A549 (cell line): ENCODE data around the gene COX11.

Experiments used
- CEBPB ChIP-seq, 2 experiments: fragments of >200 bp in 1 of 2; sonication (Bioruptor Twin) in 1 of 2; formaldehyde crosslinking in 1 of 2; IDR thresholded peaks; 2 replicates each; pipeline ENCODE4 v1.6.1; 2012 to 2016
- JUNB ChIP-seq: fragments of >200 bp; sonication (Bioruptor Twin); formaldehyde crosslinking; IDR thresholded peaks from 2 replicates; pipeline ENCODE4 v1.6.1; 2016
- KDM1A ChIP-seq: fragments of 200-600 bp; sonication (generic); IDR thresholded peaks from 2 replicates; pipeline ENCODE4 v1.6.1; 2016; ENCODE audit warnings: low read depth, mild to moderate bottlenecking
- POLR2A ChIP-seq: IDR thresholded peaks from 2 replicates; pipeline ENCODE4 v1.6.1; 2012; ENCODE audit warnings: mild to moderate bottlenecking, low read length
- RAD21 ChIP-seq, 2 experiments: fragments of >200 bp in 1 of 2; sonication (Bioruptor Twin) in 1 of 2; formaldehyde crosslinking in 1 of 2; IDR thresholded peaks in 1 of 2; conservative IDR thresholded peaks in 1 of 2; 2 replicates in 1 of 2; 3 replicates in 1 of 2; pipeline ENCODE4 v1.6.1; 2012 to 2018; ENCODE audit warnings: inconsistent platforms in 1 of 2
- RFX5 ChIP-seq: fragments of 450-650 bp; IDR thresholded peaks from 2 replicates; pipeline ENCODE4 v1.7.1; 2014; ENCODE audit warnings: antibody characterized with exemption, mild to moderate bottlenecking, moderate library complexity
- TF ChIP-seq, protein P1 (sequence below): fragments of >200 bp; sonication (Bioruptor Twin); formaldehyde crosslinking; IDR thresholded peaks from 3 replicates; pipeline ENCODE4 v1.5.1; 2016
- TF ChIP-seq, protein P2 (sequence below): fragments of 250-450 bp; sonication (Bioruptor Pico); IDR thresholded peaks from 2 replicates; pipeline ENCODE4 v1.5.0; 2021; ENCODE audit warnings: mild to moderate bottlenecking, moderate library complexity, borderline replicate concordance
- TF ChIP-seq, protein P3 (sequence below): IDR thresholded peaks from 2 replicates; pipeline ENCODE4 v1.6.1; 2012

DNA sequence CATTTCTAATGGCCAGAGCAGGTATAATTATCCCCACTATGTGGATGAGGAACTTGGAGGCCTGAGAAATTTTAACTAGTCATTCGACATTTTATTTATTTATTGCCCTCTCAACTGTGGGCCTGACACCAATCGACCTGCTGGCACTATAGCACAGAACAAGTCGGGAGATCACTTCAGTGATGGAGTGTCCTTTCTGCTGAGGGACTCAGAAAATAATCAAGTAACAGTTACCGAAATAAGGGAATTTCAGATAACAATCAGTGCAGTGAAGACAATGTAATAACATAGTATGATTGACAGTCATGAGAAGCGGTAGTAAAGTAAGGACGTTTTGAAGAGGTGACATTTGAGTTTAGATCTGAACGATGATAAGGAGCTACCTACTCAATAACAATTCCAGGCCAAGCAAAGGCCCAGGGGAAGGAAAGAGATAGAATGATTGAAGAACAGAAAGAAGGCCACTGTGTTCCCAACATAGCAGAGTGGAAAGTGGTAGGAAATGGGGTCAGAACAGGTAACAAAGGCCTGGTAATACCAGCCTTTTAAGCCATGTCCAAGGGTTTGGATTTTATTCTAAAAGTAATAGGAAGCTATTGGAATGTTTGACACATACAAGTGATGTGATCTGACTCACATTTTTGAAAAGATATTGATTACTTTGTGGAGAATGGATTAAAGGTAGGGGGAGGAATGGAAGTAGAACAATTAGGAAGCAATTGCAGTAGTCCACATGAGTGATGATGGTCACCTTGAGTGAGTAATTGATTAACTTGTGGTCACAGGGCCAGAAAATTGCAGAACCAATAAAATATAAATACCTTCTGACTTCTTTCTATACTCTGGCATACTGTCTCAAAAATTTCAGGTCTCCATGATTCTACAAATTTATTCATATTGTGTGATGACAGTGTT is 1.5 kb upstream of the COX11 start:
- no peak for TF ChIP-seq POLR2A
- no peak for TF ChIP-seq RAD21 (conservative IDR thresholded peaks at IDR 0.05 in 1 of 2, IDR thresholded peaks at IDR 0.05 in 1 of 2)
- TF ChIP-seq, protein P1, sequence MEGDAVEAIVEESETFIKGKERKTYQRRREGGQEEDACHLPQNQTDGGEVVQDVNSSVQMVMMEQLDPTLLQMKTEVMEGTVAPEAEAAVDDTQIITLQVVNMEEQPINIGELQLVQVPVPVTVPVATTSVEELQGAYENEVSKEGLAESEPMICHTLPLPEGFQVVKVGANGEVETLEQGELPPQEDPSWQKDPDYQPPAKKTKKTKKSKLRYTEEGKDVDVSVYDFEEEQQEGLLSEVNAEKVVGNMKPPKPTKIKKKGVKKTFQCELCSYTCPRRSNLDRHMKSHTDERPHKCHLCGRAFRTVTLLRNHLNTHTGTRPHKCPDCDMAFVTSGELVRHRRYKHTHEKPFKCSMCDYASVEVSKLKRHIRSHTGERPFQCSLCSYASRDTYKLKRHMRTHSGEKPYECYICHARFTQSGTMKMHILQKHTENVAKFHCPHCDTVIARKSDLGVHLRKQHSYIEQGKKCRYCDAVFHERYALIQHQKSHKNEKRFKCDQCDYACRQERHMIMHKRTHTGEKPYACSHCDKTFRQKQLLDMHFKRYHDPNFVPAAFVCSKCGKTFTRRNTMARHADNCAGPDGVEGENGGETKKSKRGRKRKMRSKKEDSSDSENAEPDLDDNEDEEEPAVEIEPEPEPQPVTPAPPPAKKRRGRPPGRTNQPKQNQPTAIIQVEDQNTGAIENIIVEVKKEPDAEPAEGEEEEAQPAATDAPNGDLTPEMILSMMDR, result no peak
- no peak for TF ChIP-seq JUNB
- TF ChIP-seq, protein P2, sequence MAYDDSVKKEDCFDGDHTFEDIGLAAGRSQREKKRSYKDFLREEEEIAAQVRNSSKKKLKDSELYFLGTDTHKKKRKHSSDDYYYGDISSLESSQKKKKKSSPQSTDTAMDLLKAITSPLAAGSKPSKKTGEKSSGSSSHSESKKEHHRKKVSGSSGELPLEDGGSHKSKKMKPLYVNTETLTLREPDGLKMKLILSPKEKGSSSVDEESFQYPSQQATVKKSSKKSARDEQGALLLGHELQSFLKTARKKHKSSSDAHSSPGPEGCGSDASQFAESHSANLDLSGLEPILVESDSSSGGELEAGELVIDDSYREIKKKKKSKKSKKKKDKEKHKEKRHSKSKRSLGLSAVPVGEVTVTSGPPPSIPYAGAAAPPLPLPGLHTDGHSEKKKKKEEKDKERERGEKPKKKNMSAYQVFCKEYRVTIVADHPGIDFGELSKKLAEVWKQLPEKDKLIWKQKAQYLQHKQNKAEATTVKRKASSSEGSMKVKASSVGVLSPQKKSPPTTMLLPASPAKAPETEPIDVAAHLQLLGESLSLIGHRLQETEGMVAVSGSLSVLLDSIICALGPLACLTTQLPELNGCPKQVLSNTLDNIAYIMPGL, result no peak
- TF ChIP-seq KDM1A, result no peak
- TF ChIP-seq RFX5, result no peak
- no peak for TF ChIP-seq CEBPB (IDR thresholded peaks at IDR 0.05)
- TF ChIP-seq, protein P3, sequence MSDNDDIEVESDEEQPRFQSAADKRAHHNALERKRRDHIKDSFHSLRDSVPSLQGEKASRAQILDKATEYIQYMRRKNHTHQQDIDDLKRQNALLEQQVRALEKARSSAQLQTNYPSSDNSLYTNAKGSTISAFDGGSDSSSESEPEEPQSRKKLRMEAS, result no peak
